CD1c-positive myeloid dendritic cell (primary cell): Measurements from ENCODE around the gene PNMA8B.
A peak's percentile ranks its signal among the peaks of the same experiment; 100 is the strongest.
"Not testable (repeated sequence)": the region's sequence is repeated elsewhere in the genome, so short reads cannot be mapped to it uniquely, and the experiment has no call there.

Experiments
- DNase-seq: peaks from one replicate; pipeline ENCODE4 v3.0.0-alpha.2; 2016; ENCODE audit errors: extremely low spot score

PNMA8B gene

GRCh38 chr19:46495786-46496099 lies at the start of gene PNMA8B:
PNMA8B (minus strand) TSS chr19:46495867; CDS start chr19:46495465, 402 bp downstream.
- no peak for DNase-seq

DNA sequence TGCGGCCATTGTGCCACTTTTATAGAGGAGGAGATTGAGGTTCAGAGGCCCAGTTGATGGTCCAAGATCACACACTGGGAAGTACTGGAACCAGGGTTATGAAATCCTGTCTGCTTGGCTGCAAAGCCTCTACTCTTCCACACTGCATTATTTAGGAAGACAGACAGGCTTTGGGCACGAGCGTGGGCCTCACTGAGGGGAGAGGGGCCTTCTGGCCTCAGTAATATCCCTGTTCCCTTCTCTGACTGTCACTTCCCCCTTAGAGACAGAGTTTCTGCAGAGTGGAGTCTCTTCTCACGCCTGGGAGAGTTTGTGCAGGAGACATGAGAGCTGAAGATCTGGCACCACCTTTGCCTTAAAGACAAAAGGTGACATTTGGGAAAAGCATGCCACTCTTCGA lies 49.0 kb upstream of the PNMA8B start:
- DNase-seq: peak; percentile 52

- DNase-seq: peak; percentile 96
These were observed 47.0 kb upstream of the PNMA8B start for GRCh38 chr19:46542428-46543230.

GRCh38 chr19:46537136-46538097 lies 41.8 kb upstream of the PNMA8B start:
- DNase-seq: peak; percentile 77

- no peak for DNase-seq
These were observed 40.7 kb upstream of the PNMA8B start for GRCh38 chr19:46536391-46536790.

DNA sequence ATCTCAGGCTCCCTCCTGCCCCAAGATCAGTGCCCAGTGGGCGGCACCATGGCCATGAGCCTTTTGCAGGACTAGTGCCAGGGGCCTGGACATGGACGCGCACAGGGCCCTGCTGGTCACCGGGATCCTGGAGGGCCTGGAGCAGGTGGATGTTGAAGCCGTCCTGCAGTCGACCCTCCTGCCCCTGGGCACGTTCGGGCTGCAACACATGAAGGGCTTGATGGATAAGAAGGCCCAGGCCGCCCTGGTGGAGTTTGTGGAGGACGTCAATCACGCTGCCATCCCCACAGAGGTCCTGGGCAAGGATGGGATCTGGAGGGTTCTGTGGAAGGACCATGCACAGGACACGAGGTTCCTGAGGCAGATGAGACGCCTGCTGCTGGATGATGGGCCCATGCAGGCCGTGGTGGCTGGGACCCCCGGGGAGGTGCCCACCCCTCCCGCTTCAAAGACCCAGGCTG lies 38.0 kb upstream of the PNMA8B start:
- no peak for DNase-seq

GRCh38 chr19:46533078-46533620 lies 37.5 kb upstream of the PNMA8B start:
- DNase-seq: no peak

DNA sequence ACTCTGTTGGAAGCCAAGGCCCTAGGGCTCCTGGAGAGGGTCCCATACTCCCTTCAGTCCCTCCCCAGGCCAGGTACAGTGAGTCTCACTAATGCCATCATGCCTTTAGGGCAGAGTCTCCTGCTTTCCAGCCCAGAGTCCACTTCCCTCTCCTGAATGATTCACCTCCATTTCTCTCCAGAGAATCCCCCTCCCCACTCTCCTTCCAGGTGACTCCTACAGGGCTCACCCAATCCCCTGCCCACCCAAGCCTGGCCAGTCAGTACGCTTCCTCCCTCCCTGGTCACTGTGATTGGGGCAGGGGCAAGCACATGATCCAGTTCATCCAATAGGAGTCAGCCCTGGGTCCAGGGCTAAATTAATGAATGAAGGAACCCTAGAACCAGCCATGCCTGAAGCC lies 35.0 kb upstream of the PNMA8B start:
- DNase-seq: peak; percentile 30

GRCh38 chr19:46529622-46530451 lies 34.2 kb upstream of the PNMA8B start:
- peak; percentile 97 for DNase-seq

- DNase-seq: no peak
These were observed 33.2 kb upstream of the PNMA8B start for GRCh38 chr19:46528601-46529590.

GRCh38 chr19:46526801-46527200 lies 31.1 kb upstream of the PNMA8B start:
- not testable (repeated sequence) for DNase-seq

DNA sequence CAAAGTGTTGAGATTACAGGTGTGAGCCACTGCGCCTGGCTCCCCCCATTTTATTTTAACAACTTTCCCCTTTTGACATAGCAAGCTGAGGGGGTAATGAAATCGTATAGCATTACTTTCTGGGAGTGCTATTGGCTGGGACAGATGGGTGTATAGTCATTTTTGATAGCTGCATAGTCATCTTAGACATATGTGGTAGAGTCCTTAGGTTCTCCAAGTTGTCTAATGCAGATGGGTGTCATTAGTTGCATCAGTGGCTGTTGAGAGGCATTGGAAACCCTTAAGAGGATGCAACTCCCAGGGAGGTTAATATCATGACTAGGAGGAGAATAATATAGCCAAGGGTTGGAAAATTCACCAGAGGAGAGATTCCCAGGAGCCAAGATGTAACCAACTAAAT lies 28.6 kb upstream of the PNMA8B start:
- no peak for DNase-seq

- peak; percentile 49 for DNase-seq
These were observed 27.3 kb upstream of the PNMA8B start for GRCh38 chr19:46522988-46523387.

DNA sequence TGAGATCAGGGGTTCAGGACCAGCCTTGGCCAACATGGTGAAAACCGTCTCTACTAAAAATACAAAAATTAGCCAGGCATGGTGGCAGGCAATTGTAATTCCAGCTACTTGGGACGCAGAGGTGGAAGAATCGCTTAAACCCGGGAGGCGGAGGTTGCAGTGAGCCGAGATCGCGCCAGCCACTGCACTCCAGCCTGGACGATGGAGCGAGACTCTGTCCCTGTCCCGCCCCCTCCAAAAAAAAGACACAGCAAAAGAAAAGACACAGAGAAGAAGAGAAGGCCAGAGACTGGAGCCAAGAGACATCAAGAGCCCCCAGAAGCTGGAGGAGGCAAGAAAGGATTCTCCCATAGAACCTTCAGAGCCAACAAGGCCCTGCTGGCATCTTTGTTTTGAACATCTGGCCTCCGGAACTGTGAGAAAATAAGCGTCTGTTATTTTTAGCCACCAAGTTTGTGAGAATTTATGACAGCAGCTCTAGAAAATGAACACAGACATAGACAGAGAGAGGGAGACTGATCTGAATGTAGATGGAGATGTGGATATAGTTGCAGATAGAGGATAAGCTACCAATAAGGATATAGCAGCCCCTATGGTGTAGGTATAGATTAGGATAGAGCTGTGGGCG lies 25.7 kb upstream of the PNMA8B start:
- no peak for DNase-seq

- DNase-seq: no peak
These were observed 24.9 kb upstream of the PNMA8B start for GRCh38 chr19:46520616-46521015.

DNA sequence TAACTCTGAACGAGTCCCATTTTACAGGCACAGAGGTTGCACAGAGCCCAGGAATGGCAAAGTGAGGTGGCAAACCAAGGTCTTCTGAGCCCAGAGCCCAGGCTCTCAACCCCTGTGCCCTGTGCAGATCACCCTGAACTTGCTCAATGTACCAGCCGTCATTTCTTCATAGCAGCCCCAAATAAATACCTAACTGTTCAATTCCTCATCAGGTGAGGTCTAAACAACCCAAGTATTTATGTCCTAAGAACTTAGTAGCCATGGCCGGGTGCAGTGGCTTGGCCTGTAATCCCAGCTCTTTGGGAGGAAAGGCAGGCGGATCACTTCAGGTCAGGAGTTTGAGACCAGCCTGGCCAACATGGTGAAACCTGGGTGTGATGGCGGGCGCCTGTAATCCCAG lies 21.8 kb upstream of the PNMA8B start:
- DNase-seq: no peak

DNA sequence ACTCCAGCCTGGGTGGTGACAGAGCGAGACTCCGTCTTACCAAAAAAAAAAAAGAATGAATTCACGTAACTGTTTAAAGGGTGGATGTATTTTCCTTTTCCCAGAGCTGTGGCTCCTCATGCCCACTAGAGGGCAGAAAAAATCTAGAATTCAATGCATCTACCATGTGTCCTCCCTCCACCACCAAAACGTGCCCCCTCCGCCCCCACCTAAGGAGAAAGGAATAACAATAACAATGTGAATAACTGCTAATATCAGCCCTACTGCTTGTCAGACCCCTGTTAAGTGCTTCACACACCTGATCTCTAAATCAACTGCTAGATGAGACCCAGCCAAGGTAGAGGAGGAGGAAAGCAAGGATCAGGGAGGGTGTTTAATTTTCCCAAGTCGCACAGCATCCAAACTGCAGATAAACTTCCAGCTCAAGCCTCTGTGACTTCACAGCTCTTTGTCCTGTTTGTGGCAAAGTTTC lies 20.2 kb upstream of the PNMA8B start:
- DNase-seq: peak; percentile 68

- no peak for DNase-seq
These were observed 19.6 kb upstream of the PNMA8B start for GRCh38 chr19:46515290-46515609.

GRCh38 chr19:46514589-46515289 lies 19.1 kb upstream of the PNMA8B start:
- DNase-seq: no peak
